Mesothelial cell of epicardium (in vitro differentiated cells): ENCODE results near the gene BIVM. TPM values are rescaled to one million over a fixed set of nuclear protein-coding genes. Genes with fewer than 3 reads are reported as not detected.

Source experiments
- DNase-seq, 2 experiments: peaks; one replicate each; pipeline ENCODE4 v3.0.0; 2021; ENCODE audit warnings: low spot score in 2 of 2; ENCODE audit not compliant: unreplicated experiment in 2 of 2
- H3K27ac Mint-ChIP-seq: 2 replicates; pipeline ENCODE4 v1.8.0; 2021; ENCODE audit warnings: mixed read lengths
- H3K27me3 Mint-ChIP-seq: 2 replicates; pipeline ENCODE4 v1.8.0; 2021; ENCODE audit warnings: low read depth, mixed read lengths
- H3K36me3 Mint-ChIP-seq: 2 replicates; pipeline ENCODE4 v1.8.0; 2021; ENCODE audit warnings: mixed read lengths
- H3K4me1 Mint-ChIP-seq: 2 replicates; pipeline ENCODE4 v1.8.0; 2021; ENCODE audit warnings: mixed read lengths
- H3K4me3 Mint-ChIP-seq: 2 replicates; pipeline ENCODE4 v1.8.0; 2021; ENCODE audit warnings: mild to moderate bottlenecking, moderate library complexity, mixed read lengths
- H3K9me3 Mint-ChIP-seq: 2 replicates; pipeline ENCODE4 v1.8.0; 2021; ENCODE audit warnings: mixed read lengths
- CTCF ChIP-seq: fragments of 200-600 bp; sonication (generic); IDR thresholded peaks from one replicate; pipeline ENCODE4 v1.5.0; 2021; ENCODE audit warnings: antibody characterized with exemption; ENCODE audit not compliant: unreplicated experiment
- total RNA-seq: library from RNA; stranded (reverse); gene quantifications from 3 replicates; pipeline ENCODE4 v1.2.1, GENCODE V29; 2021

BIVM gene
- total RNA-seq, 1 donor from 2014 or later = 36.7 TPM

DNA sequence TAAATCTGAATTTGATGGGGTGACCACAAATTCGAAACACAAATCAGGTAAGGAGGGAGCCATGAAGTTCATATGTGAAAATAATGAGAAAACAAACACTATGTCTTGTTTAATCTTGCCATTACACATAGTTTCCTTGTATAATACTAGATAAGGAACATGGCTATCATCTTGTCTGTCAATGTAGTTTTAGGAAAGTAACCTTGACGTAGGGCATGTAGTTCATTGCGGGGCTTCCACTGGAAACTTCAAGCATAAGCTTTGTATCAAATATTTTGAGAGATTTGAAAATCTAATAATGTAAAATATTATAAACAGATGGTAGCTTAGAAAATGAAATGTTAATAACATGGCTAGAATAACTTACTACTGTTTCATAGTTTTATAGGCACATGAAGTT, 8.8 kb downstream of the BIVM start:
- DNase-seq = no peak
- H3K27ac Mint-ChIP-seq = no peak overlapping the region
- H3K9me3 Mint-ChIP-seq = peaks cover 23% of the 10 kb centered on the region
- H3K4me1 Mint-ChIP-seq = peaks cover 10% of the 10 kb centered on the region
- peaks cover 46% of the 10 kb centered on the region for H3K36me3 Mint-ChIP-seq
- no peak for TF ChIP-seq CTCF
- no peaks in the 10 kb centered on the region for H3K27me3 Mint-ChIP-seq
- H3K4me3 Mint-ChIP-seq = no peak overlapping the region

GRCh38 chr13:102812611-102813287, 13.8 kb downstream of the BIVM start:
- Mint-ChIP-seq H3K27me3 (no peaks in the 10 kb centered on the region), H3K4me3 (no peak overlapping the region), H3K27ac (peak overlapping the region; percentile 92), H3K9me3 (peaks cover 14% of the 10 kb centered on the region), H3K4me1 (peaks cover 40% of the 10 kb centered on the region), H3K36me3 (peaks cover 33% of the 10 kb centered on the region)
- DNase-seq = no peak
- TF ChIP-seq CTCF = no peak

DNA sequence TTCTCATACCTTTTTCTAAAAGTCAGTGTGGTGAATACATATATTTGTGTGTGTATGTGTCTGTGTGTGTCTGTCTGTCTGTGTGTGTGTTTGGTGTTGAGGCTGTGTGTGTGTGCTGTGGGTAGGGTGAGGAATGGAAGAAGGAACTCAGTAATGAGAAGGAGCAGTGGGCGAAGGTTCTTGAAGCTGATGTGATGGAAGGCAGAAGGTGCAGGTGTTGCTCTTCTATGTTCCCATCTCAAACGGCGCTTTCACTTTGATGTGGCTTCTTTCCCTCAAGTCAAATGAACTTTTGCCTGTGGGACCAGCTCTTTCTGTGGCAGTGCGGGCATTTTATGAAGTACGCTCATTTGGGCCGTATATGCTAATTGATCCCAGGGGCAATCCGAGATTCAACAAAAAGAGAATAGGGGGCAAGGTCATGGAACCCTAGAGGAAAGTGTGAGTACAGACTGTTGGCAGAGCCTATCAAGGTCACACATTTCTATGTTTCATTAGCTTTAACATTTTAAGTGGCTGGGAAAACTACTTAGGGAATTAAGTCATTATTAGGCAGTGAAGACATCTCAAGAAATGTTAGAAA, 15.2 kb downstream of the BIVM start:
- H3K27me3 Mint-ChIP-seq = no peaks in the 10 kb centered on the region
- peaks cover 32% of the 10 kb centered on the region for H3K36me3 Mint-ChIP-seq
- H3K27ac Mint-ChIP-seq = peak overlapping the region; percentile 68
- no peak for TF ChIP-seq CTCF
- peaks cover 14% of the 10 kb centered on the region for H3K9me3 Mint-ChIP-seq
- no peak for DNase-seq
- H3K4me1 Mint-ChIP-seq = peaks cover 47% of the 10 kb centered on the region
- no peak overlapping the region for H3K4me3 Mint-ChIP-seq

DNA sequence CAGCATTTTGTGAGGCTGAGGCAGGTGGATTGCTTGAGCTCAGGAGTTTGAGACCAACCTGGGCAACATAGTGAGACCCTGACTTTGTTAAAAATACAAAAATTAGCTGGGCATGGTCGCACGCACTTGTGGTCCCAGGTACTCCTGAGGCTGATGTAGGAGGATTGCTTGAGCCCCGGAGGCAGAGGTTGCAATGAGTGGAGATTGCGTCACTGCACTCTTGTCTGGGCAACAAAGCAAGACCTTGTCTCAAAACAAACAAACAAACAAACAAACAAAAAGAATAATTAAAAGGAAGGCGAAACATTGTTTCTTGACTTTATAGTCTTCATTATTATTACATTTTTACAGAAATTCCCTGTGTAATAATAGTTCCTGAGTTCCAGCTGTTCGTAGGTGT, 15.9 kb downstream of the BIVM start:
- no peak for TF ChIP-seq CTCF
- H3K4me3 Mint-ChIP-seq = no peak overlapping the region
- H3K9me3 Mint-ChIP-seq = peaks cover 14% of the 10 kb centered on the region
- H3K27ac Mint-ChIP-seq = no peak overlapping the region
- no peaks in the 10 kb centered on the region for H3K27me3 Mint-ChIP-seq
- peaks cover 47% of the 10 kb centered on the region for H3K4me1 Mint-ChIP-seq
- H3K36me3 Mint-ChIP-seq = peaks cover 34% of the 10 kb centered on the region
- DNase-seq = no peak

DNA sequence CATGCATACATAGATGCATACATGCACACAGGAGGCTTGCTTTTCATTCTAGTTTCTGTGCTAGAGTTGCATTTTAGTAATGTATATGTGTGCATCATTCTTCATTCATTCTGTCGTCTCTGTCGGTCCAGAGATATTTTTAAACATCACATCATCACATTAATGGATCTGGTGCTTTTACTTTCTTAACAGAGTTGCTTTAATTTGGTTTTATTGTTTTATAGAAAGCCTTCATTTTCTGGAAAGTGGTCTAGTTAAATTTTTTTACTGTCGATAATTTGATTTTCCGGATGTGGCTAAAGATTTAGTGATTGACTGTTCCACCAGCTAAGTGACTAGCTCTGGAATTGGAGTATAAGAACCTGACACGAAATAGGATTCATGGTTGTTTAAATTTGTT, 16.9 kb downstream of the BIVM start:
- TF ChIP-seq CTCF = no peak
- DNase-seq = no peak
- H3K4me1 Mint-ChIP-seq = peaks cover 47% of the 10 kb centered on the region
- no peak overlapping the region for H3K27ac Mint-ChIP-seq
- peaks cover 34% of the 10 kb centered on the region for H3K36me3 Mint-ChIP-seq
- no peak overlapping the region for H3K4me3 Mint-ChIP-seq
- no peaks in the 10 kb centered on the region for H3K27me3 Mint-ChIP-seq
- H3K9me3 Mint-ChIP-seq = peaks cover 9% of the 10 kb centered on the region
